ENCODE measurements around the gene RYR2. TPM values are rescaled to one million over a fixed set of nuclear protein-coding genes. Genes with fewer than 3 reads are reported as not detected.
A peak's percentile ranks its signal among the peaks of the same experiment; 100 is the strongest.

Gene RYR2
- total RNA-seq, 1 donor from 2014 or later = 0.02 TPM

DNA sequence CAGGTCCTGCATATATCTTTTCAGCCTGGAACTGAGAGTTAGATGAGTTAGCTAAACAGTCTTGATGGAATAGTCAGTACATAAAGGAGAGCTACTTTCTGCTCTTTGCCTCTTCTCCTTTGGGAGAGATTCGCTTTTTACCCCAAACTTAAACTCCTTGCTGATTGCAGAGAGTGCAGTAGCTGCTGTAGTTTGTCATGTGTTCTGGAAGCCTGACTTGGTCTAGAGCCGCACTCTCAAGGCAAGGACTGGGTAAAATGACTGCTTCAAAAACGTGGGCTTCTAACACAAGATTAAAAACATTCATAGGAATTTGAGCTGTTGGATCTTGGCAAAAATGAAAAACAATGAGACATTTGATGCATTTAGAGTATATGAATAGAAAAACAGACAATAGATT, 351.6 kb downstream of the RYR2 start:
- H3K36me3 Mint-ChIP-seq (ENCODE audit: low read depth) = no peaks in the 10 kb centered on the region
- H3K4me3 Mint-ChIP-seq = no peak overlapping the region
- H3K4me1 Mint-ChIP-seq = no peaks in the 10 kb centered on the region
- H3K27ac Mint-ChIP-seq = no peak overlapping the region
- intact Hi-C loops (cut with micrococcal nuclease) = no loop called here
- no peak for DNase-seq
- H3K27me3 Mint-ChIP-seq = no peaks in the 10 kb centered on the region
- H3K9me3 Mint-ChIP-seq = no peaks in the 10 kb centered on the region

DNA sequence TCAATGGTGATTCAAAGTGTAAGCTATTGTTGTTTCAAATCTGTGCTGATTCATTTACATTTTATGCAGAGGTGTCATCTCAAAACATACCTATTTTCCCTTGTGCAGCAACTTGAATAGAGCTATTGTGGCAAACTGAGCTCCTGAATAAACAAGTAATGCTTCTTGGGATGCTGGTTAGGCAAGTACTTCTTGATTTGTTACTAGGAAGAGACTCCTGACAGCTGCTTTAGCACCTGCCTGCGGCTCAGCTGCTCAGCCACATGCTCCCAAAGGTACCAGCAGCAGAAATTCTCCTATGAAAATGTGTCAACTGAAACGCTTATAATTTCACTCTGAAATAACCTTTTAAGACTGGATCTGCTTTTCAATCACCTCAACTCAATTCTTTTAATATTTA, 352.3 kb downstream of the RYR2 start:
- intact Hi-C loops (cut with micrococcal nuclease) = no loop called here
- H3K27ac Mint-ChIP-seq = no peak overlapping the region
- no peak for DNase-seq
- no peaks in the 10 kb centered on the region for H3K36me3 Mint-ChIP-seq (ENCODE audit: low read depth)
- no peaks in the 10 kb centered on the region for H3K9me3 Mint-ChIP-seq
- H3K4me3 Mint-ChIP-seq = no peak overlapping the region
- no peaks in the 10 kb centered on the region for H3K4me1 Mint-ChIP-seq
- no peaks in the 10 kb centered on the region for H3K27me3 Mint-ChIP-seq

DNA sequence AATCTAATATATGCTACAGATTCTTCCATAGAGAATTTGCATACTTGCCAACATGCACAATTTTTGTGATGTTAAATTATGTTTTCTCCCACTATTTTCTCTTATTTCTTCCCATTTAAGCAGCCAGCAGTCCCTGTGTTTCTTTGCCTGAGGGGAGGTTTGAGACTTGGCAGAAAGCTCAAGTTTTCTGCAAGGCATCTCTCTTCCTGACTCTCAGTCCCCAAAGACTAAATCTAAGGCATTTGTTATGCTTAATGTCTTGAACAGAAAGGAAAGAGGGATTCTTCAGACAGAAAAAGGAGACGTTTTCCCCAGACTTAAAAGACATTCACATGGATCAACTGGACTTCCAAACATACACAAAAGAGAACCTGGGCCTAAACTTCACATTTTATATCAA, 354.4 kb downstream of the RYR2 start:
- no peaks in the 10 kb centered on the region for H3K4me1 Mint-ChIP-seq

DNA sequence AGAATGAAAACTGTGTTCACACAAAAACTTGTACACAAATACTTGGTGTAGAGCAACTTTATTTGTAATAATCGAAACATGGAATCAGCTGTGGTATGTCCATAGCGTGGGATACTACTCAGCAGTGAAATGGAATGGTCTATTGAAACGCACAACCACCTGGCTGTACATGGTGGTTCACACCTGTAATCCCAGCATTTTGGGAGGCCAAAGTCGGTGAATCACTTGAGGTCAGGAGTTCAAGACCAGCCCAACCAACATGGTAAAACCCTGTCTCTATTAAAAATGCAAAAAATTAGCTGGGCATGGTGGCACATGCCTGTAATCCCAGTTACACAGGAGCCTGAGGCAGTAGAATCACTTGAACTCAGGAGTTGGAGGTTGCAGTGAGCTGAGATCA, 356.8 kb downstream of the RYR2 start:
- Mint-ChIP-seq H3K36me3 (ENCODE audit: low read depth) (no peaks in the 10 kb centered on the region), H3K4me3 (no peak overlapping the region), H3K27ac (no peak overlapping the region), H3K4me1 (no peaks in the 10 kb centered on the region), H3K9me3 (peaks cover 5% of the 10 kb centered on the region), H3K27me3 (no peaks in the 10 kb centered on the region)
- intact Hi-C loops (cut with micrococcal nuclease) = no loop called here
- DNase-seq = no peak

More for the DNA sequence above, 354.4 kb downstream of the RYR2 start:
- Mint-ChIP-seq H3K4me3 (no peak overlapping the region), H3K36me3 (ENCODE audit: low read depth) (no peaks in the 10 kb centered on the region), H3K27ac (no peak overlapping the region), H3K27me3 (no peaks in the 10 kb centered on the region), H3K9me3 (no peaks in the 10 kb centered on the region)
- no peak for DNase-seq
- intact Hi-C loops (cut with micrococcal nuclease) = no loop called here

DNA sequence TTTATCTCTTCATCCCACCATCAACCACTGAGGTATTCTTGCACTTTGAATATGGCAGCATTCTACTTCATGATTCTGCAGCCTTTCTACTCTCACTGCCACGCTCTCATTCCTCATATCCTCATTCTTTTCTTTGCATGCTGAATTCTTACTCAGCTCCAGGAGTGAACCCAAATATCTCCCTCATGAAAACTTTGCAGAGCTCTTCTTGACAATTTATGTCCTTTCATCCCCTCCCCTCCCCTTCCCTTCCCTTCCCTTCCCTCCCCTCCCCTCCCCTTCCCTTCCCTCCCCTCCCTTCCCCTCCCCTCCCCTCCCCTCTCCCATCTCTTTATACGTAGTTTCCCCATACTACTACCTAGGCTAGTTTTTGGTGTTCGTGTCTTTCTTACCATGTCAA, 363.9 kb downstream of the RYR2 start:
- no peak overlapping the region for H3K27ac Mint-ChIP-seq
- no peaks in the 10 kb centered on the region for H3K4me1 Mint-ChIP-seq
- H3K4me3 Mint-ChIP-seq = no peak overlapping the region
- intact Hi-C loops (cut with micrococcal nuclease) = no loop called here
- H3K9me3 Mint-ChIP-seq = peaks cover 5% of the 10 kb centered on the region
- H3K27me3 Mint-ChIP-seq = no peaks in the 10 kb centered on the region
- H3K36me3 Mint-ChIP-seq (ENCODE audit: low read depth) = no peaks in the 10 kb centered on the region
- DNase-seq = no peak

DNA sequence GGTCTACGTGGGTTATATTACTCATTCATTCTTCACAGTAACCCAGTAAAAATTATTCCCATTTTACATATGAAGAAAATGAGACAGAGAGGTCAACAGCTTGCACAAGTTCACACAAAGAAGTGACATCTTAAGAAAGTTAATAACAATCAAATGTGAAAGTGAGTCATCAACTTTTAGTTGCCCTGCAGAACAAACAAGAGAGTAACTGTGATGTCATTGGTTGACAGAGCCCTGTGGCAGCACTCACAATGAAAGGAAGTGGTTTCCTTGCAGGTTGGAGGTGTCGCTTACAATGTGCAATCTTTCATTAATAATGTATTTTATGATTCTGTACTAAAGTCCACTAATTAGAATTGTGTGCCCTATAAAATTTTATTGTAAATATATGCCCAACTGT, 369.6 kb downstream of the RYR2 start:
- peak; percentile 67 for DNase-seq
- intact Hi-C loops (cut with micrococcal nuclease) = no loop called here
- Mint-ChIP-seq H3K4me3 (no peak overlapping the region), H3K27ac (no peak overlapping the region), H3K27me3 (no peaks in the 10 kb centered on the region), H3K9me3 (no peaks in the 10 kb centered on the region), H3K4me1 (peaks cover 2% of the 10 kb centered on the region), H3K36me3 (ENCODE audit: low read depth) (no peaks in the 10 kb centered on the region)

DNA sequence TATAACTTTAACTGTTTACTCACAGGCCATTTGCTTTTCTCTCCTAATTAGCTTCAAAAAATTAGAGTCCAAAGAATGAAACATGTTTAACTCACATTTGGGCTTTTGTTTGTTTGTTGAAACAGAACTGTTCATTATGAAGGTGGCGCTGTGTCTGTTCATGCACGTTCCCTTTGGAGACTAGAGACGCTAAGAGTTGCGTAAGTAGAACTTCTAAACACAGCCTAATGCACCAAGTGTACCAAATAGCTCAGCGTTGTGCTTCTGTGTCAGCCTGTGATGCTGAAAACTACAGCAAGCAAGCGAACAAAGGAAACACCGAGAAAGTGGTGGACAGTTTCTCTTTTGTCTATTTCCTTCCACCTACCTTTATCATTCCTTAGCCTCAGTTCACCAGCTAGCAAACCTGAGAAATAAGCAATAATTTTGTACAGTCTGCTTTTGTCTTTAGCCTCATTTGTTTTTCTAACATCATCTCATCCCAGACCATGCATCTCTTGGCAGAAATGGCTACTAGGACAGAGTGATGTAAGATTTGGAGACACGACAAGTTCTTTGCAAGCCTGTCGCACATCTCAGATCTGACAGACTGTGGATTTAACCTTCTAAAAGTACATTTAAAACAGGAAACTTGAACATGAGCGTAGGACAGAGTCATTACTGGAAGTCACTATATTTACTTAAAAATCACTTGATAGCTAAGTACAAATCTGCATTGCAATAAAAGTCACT, 375.1 kb downstream of the RYR2 start:
- no peaks in the 10 kb centered on the region for H3K27me3 Mint-ChIP-seq
- intact Hi-C loops (cut with micrococcal nuclease) = no loop called here
- DNase-seq = no peak
- no peak overlapping the region for H3K27ac Mint-ChIP-seq
- no peaks in the 10 kb centered on the region for H3K4me1 Mint-ChIP-seq
- H3K9me3 Mint-ChIP-seq = no peaks in the 10 kb centered on the region
- H3K36me3 Mint-ChIP-seq (ENCODE audit: low read depth) = no peaks in the 10 kb centered on the region
- H3K4me3 Mint-ChIP-seq = no peak overlapping the region

DNA sequence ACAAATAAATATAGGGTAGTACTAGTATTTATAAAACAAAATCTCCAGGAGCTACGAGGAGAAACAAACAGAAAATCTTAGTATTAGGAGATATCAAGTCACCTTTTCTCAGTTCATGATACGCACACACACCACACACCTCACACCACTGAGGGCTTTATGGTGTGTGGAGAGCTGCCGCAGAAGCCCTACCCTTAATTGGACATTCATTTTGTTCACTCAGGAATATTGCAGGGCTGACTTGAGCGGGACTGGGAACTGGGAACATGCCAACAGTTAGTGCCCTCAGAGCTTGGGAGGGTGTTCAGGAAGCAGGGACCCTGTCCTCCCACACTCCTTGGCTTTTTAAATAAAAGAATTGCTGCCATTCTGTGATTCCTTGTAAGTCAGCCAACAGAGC, 386.8 kb downstream of the RYR2 start:
- intact Hi-C loops (cut with micrococcal nuclease) = no loop called here
- Mint-ChIP-seq H3K4me3 (no peak overlapping the region), H3K27me3 (no peaks in the 10 kb centered on the region), H3K27ac (no peak overlapping the region), H3K36me3 (ENCODE audit: low read depth) (no peaks in the 10 kb centered on the region), H3K4me1 (no peaks in the 10 kb centered on the region), H3K9me3 (no peaks in the 10 kb centered on the region)
- no peak for DNase-seq

DNA sequence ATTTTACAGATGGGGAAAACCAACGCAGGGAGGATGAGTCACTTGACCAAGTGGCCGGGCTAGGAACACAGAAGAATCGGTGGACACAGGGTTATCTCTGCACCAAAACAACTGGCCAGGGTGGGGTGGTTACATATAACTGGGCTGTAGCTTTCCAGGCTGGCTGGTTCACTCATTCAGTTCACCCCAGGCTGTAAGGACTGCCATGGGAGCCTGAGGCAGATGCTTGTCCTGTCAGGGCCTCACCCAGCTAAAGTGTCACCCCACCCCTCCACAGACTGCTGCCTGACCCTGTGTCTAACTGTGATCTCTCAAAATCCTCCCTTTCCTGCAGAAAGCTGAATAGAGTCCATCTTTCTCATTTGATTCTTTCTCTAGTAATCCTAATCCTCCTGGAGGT, 387.3 kb downstream of the RYR2 start:
- H3K4me3 Mint-ChIP-seq = no peak overlapping the region
- no peaks in the 10 kb centered on the region for H3K27me3 Mint-ChIP-seq

DNA sequence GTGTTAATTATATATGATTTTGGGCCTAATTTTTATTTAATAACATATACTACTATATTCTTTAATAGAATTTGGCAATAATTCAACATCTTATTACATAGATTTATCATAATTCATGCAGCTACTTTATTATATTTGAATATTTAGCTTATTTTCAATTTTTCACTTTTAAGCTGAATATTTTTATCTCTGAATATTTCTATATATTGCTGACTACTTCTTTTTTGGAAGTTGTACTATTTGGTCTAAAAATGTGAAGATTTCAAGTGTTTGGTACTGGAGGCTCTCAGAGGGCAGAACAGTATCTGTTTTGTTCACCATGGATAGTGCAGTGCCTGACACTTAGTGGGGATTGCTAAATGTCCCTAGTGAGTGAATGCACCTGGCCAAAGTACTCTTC, 389.5 kb downstream of the RYR2 start:
- no peaks in the 10 kb centered on the region for H3K4me1 Mint-ChIP-seq
- intact Hi-C loops (cut with micrococcal nuclease) = no loop called here
- no peaks in the 10 kb centered on the region for H3K27me3 Mint-ChIP-seq
- no peak overlapping the region for H3K27ac Mint-ChIP-seq
- no peak overlapping the region for H3K4me3 Mint-ChIP-seq
- DNase-seq = no peak
- no peaks in the 10 kb centered on the region for H3K9me3 Mint-ChIP-seq
- no peaks in the 10 kb centered on the region for H3K36me3 Mint-ChIP-seq (ENCODE audit: low read depth)

More for the DNA sequence above, 387.3 kb downstream of the RYR2 start:
- Mint-ChIP-seq H3K9me3 (no peaks in the 10 kb centered on the region), H3K27ac (no peak overlapping the region), H3K4me1 (no peaks in the 10 kb centered on the region), H3K36me3 (ENCODE audit: low read depth) (no peaks in the 10 kb centered on the region)
- DNase-seq = no peak
- intact Hi-C loops (cut with micrococcal nuclease) = no loop called here

DNA sequence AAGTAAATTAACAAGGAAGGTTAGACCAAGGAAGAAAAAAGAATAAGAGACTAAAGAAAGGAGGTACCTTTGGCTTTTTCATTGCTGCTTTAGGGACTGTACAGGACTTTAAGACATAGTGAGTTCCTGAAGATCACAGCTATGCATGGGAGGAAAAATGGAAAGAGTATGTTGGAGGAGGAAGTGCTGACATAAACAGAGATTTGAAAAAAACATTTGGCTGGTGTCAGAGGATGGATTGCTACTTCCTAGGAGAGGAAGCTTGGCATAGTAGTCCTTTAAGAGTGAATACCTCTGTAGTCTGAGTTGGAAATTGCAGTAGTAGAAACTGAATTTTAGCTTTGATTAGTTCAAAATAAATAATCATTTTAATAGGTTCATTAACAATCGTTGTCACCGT, 398.4 kb downstream of the RYR2 start:
- no peaks in the 10 kb centered on the region for H3K27me3 Mint-ChIP-seq
- no peak overlapping the region for H3K27ac Mint-ChIP-seq
- intact Hi-C loops (cut with micrococcal nuclease) = no loop called here
- no peaks in the 10 kb centered on the region for H3K36me3 Mint-ChIP-seq (ENCODE audit: low read depth)
- no peaks in the 10 kb centered on the region for H3K9me3 Mint-ChIP-seq
- no peak overlapping the region for H3K4me3 Mint-ChIP-seq
- DNase-seq = no peak
- H3K4me1 Mint-ChIP-seq = peaks cover 2% of the 10 kb centered on the region

DNA sequence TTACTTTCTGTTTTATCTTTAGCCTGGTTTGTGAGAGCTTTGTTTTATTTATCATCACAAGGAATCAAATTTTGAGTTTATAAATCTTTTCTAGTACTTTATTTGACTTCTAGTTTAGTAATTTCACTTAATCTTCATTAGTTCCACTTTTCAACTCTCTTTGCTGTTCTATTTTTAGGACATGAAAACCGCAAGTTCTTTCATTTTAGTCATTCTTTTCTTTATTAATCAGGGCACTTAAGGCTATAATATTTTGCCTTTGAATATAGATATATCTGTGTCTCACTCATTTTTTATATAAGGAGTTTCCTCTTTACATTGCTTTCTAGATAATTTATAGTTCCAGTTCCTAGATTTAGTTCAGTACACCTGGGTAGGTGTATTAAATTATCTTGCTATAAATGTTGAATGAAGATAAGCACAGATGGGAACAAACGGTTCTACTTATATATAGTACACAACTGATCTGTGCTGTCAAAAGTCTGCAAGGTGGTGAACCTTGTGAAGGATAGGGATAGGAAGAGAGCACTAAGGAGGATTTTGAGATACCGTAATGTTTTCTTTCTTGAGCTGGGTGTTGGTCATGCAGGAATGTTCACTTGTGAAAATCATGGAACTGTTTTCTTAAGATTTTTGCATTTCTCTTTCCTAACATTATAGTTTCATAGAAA, 402.3 kb downstream of the RYR2 start:
- Mint-ChIP-seq H3K36me3 (ENCODE audit: low read depth) (no peaks in the 10 kb centered on the region), H3K27me3 (no peaks in the 10 kb centered on the region), H3K9me3 (no peaks in the 10 kb centered on the region), H3K27ac (no peak overlapping the region), H3K4me3 (no peak overlapping the region), H3K4me1 (peaks cover 2% of the 10 kb centered on the region)
- DNase-seq = no peak
- intact Hi-C loops (cut with micrococcal nuclease) = no loop called here

DNA sequence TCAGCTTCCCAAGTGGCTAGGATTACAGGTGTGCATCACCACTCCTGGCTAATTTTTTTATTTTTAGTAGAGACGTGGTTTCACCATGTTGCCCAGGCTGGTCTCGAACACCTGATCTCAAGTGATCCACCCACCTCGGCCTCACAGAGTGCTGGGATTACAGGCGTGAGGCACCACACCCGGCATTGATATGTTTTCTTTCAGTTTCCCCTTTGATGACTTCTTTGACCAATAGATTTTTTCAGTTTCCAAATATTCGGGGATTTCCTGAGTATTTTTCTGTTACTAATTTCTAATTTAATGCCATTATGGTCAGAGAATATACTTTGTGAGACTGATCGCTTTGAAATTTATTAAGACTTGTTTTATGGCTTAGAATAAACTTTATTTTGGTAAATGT, 406.1 kb downstream of the RYR2 start:
- H3K27ac Mint-ChIP-seq = no peak overlapping the region
- H3K36me3 Mint-ChIP-seq (ENCODE audit: low read depth) = no peaks in the 10 kb centered on the region
- DNase-seq = no peak
- peaks cover 2% of the 10 kb centered on the region for H3K4me1 Mint-ChIP-seq
- H3K4me3 Mint-ChIP-seq = no peak overlapping the region
- H3K27me3 Mint-ChIP-seq = no peaks in the 10 kb centered on the region
- no peaks in the 10 kb centered on the region for H3K9me3 Mint-ChIP-seq
- intact Hi-C loops (cut with micrococcal nuclease) = no loop called here

DNA sequence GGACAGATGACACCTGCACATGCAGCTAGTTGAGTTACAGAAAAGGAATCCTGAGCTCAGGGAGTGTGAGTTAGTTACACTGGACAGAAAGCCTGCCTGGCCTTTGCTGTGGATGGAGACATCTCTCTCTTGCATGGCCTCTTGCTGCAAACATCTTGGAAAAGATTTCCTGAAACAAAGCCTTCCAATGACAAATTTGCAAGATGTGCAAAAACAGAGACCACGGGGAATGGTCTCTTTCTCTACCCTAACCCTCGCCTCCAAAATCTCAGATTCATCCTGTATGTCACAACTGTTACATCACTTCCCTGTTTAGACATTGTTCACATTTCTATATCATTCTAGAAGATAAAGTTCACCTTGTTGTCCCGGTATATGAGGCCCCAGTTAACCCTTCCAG, 415.6 kb downstream of the RYR2 start:
- Mint-ChIP-seq H3K9me3 (no peaks in the 10 kb centered on the region), H3K27ac (no peak overlapping the region), H3K4me1 (no peaks in the 10 kb centered on the region), H3K36me3 (ENCODE audit: low read depth) (no peaks in the 10 kb centered on the region), H3K4me3 (no peak overlapping the region), H3K27me3 (no peaks in the 10 kb centered on the region)
- DNase-seq = no peak
- intact Hi-C loops (cut with micrococcal nuclease) = no loop called here

DNA sequence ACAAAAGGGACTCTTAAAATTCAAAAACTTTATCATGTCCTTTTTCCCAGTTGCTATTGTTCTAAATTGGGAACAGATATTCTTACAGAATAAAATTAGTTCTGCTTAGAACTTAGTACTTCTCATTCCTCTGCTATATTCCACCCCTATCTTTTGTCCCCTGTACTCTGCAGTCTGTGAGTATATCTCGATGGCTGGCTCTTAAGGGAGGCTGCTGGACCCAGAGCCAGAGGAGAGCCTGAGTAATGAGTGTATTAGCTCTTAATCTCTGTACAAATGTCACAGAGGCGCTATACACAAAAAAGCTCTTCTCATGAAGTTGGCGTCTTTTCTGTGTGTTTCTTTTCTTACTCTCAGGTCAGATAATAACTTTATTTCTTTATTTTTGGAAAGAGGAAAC, 425.3 kb downstream of the RYR2 start:
- Mint-ChIP-seq H3K4me3 (no peak overlapping the region), H3K9me3 (no peaks in the 10 kb centered on the region), H3K27me3 (no peaks in the 10 kb centered on the region), H3K27ac (no peak overlapping the region), H3K36me3 (ENCODE audit: low read depth) (no peaks in the 10 kb centered on the region), H3K4me1 (no peaks in the 10 kb centered on the region)
- no peak for DNase-seq
- intact Hi-C loops (cut with micrococcal nuclease) = no loop called here
